Smooth muscle cell (in vitro differentiated cells): ENCODE results near the gene ATG7. TPM values are rescaled to one million over a fixed set of nuclear protein-coding genes. Genes with fewer than 3 reads are reported as not detected.

Experiments
- DNase-seq: peaks from one replicate; lab custom pipeline; 2025; ENCODE audit not compliant: unreplicated experiment; lab: John Stamatoyannopoulos, UW
- H2AFZ ChIP-seq: fragments of 200-600 bp; sonication (generic); 2 replicates; pipeline ENCODE4 v1.6.0; 2016; ENCODE audit warnings: antibody characterized with exemption, low read depth, mild to moderate bottlenecking
- H3F3A ChIP-seq: fragments of 200-600 bp; sonication (generic); 2 replicates; pipeline ENCODE4 v1.6.0; 2017; ENCODE audit warnings: antibody characterized with exemption, low read depth
- H3K27ac ChIP-seq: fragments of 200-600 bp; sonication (generic); 2 replicates; pipeline ENCODE4 v1.5.1; 2016; ENCODE audit warnings: low read depth, mild to moderate bottlenecking
- H3K27me3 ChIP-seq: fragments of 200-600 bp; sonication (generic); 2 replicates; pipeline ENCODE4 v1.6.1; 2016; ENCODE audit warnings: low read depth, mild to moderate bottlenecking
- H3K36me3 ChIP-seq: fragments of 200-600 bp; sonication (generic); 2 replicates; pipeline ENCODE4 v1.5.1; 2016; ENCODE audit warnings: low read depth
- H3K4me1 ChIP-seq: fragments of 200-600 bp; sonication (generic); 2 replicates; pipeline ENCODE4 v1.5.1; 2016; ENCODE audit warnings: low read depth
- H3K4me2 ChIP-seq: fragments of 200-600 bp; sonication (generic); 2 replicates; pipeline ENCODE4 v1.6.0; 2016; ENCODE audit warnings: mild to moderate bottlenecking
- H3K4me3 ChIP-seq: fragments of 200-600 bp; sonication (generic); 2 replicates; pipeline ENCODE4 v1.5.1; 2016; ENCODE audit warnings: mild to moderate bottlenecking
- H3K79me2 ChIP-seq: fragments of 200-600 bp; sonication (generic); 2 replicates; pipeline ENCODE4 v1.6.0; 2016; ENCODE audit warnings: low read depth, mild to moderate bottlenecking
- H3K9ac ChIP-seq: fragments of 200-600 bp; sonication (generic); 2 replicates; pipeline ENCODE4 v1.6.0; 2016; ENCODE audit warnings: low read depth
- H3K9me3 ChIP-seq: fragments of 200-600 bp; sonication (generic); replicated peaks from 2 replicates; pipeline ENCODE4 v1.5.1; 2016; ENCODE audit warnings: low read depth
- H4K20me1 ChIP-seq: fragments of 200-600 bp; sonication (generic); 2 replicates; pipeline ENCODE4 v1.6.0; 2016; ENCODE audit warnings: low read depth
- CTCF ChIP-seq: fragments of 200-600 bp; sonication (generic); IDR thresholded peaks from 2 replicates; pipeline ENCODE4 v1.5.1; 2017; ENCODE audit warnings: borderline replicate concordance, mild to moderate bottlenecking, antibody characterized with exemption; ENCODE audit not compliant: insufficient read depth, poor library complexity, severe bottlenecking
- WGBS: methylation state at CpG from one replicate; pipeline ENCODE4 v1.1.7; 2016; ENCODE audit warnings: low lambda C conversion rate; 5-methylcytosine and 5-hydroxymethylcytosine counted together
- polyA plus RNA-seq: library from polyadenylated mRNA; unstranded; fragments of >200 nt; fragmentation: Nextera tagmentation; extraction: Ambion mirVana; gene quantifications from 2 replicates; pipeline ENCODE4 v1.2.1, GENCODE V29; 2016
- total RNA-seq: library from RNA; depleted of rRNA; stranded (reverse); fragments of >200 nt; gene quantifications from 2 replicates; pipeline ENCODE4 v1.2.3, GENCODE V29; 2014

The ATG7 gene
- total and polyA plus RNA-seq, 2 experiments from 2014 or later, result 19.4 to 40.3 TPM

DNA sequence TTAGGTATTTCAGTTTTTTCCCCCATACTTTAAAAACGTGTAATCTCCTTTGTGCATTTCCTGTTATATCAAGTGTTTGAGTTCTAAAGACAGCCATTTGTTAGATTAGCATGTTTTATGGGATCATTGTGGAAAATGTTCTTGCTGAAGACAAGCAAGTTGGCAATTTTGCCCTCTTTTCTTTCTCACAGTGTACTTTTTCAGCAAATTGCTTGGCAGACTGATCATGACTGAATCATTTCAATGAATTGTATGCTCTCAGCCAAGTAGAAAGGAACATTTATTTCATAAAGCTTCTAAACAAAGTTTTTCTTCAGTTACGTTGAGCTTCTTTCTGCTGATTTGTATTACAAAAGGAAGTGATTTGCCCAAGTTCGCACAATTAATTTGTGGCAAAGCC is 51.6 kb downstream of the ATG7 start:
- Histone ChIP-seq H3K27me3 (no peaks in the 10 kb centered on the region), H3K4me3 (no peak overlapping the region), H2AFZ (no peak overlapping the region), H3K79me2 (no peaks in the 10 kb centered on the region), H3K4me2 (no peak overlapping the region), H3F3A (no peaks in the 10 kb centered on the region), H3K9ac (no peak overlapping the region), H3K4me1 (no peaks in the 10 kb centered on the region), H4K20me1 (no peaks in the 10 kb centered on the region), H3K27ac (no peak overlapping the region), H3K9me3 (no peaks in the 10 kb centered on the region), H3K36me3 (peaks cover 1% of the 10 kb centered on the region)
- TF ChIP-seq CTCF, result no peak
- 79% methylated on average over 3 of the region's 3 CpGs for WGBS
- no peak for DNase-seq

DNA sequence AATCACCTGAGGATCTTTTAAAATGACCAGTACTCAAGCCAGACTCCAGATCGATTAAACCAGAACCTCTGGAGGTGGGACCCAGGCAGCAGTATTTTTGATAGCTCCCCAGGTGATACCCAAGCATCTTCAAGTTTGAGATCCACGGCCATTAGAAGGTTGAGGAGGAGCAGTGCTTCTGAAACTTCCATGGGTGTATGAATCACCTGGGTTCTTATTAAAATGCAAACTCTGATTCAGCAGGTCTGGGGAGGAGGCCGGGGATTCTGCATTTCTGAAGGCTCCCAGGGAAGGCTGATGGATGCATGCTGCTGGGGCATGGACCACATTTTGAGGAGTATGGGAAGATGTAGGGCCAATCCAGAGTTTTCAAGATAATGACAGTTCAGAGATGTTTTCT is 55.4 kb downstream of the ATG7 start:
- WGBS, result 94% methylated on average over 3 of the region's 3 CpGs

GRCh38 chr3:11328196-11328945 is 56.2 kb downstream of the ATG7 start:
- Histone ChIP-seq H3K27ac (no peak overlapping the region), H3K4me2 (no peak overlapping the region), H3K4me3 (no peak overlapping the region), H3K4me1 (no peaks in the 10 kb centered on the region), H3K79me2 (no peaks in the 10 kb centered on the region), H2AFZ (no peak overlapping the region), H3K36me3 (no peaks in the 10 kb centered on the region), H4K20me1 (no peaks in the 10 kb centered on the region), H3K9me3 (no peaks in the 10 kb centered on the region), H3K27me3 (no peaks in the 10 kb centered on the region), H3K9ac (no peak overlapping the region), H3F3A (peaks cover 4% of the 10 kb centered on the region)
- DNase-seq, result no peak
- 97% methylated on average over 10 of the region's 10 CpGs for WGBS
- no peak for TF ChIP-seq CTCF

More for the DNA sequence above, 55.4 kb downstream of the ATG7 start:
- H3K36me3 ChIP-seq, result no peaks in the 10 kb centered on the region
- H4K20me1 ChIP-seq, result no peaks in the 10 kb centered on the region
- no peak overlapping the region for H2AFZ ChIP-seq
- no peak for DNase-seq
- TF ChIP-seq CTCF, result no peak
- no peaks in the 10 kb centered on the region for H3K79me2 ChIP-seq
- no peak overlapping the region for H3K9ac ChIP-seq
- no peaks in the 10 kb centered on the region for H3K4me1 ChIP-seq
- H3K4me3 ChIP-seq, result no peak overlapping the region
- no peak overlapping the region for H3K4me2 ChIP-seq
- no peaks in the 10 kb centered on the region for H3K27me3 ChIP-seq
- no peak overlapping the region for H3K27ac ChIP-seq
- H3F3A ChIP-seq, result peaks cover 4% of the 10 kb centered on the region
- no peaks in the 10 kb centered on the region for H3K9me3 ChIP-seq

GRCh38 chr3:11329777-11330176 is 57.6 kb downstream of the ATG7 start:
- TF ChIP-seq CTCF, result no peak
- no peak overlapping the region for H3K27ac ChIP-seq
- H3K36me3 ChIP-seq, result no peaks in the 10 kb centered on the region
- H3K9ac ChIP-seq, result no peak overlapping the region
- no peaks in the 10 kb centered on the region for H3K4me1 ChIP-seq
- no peaks in the 10 kb centered on the region for H4K20me1 ChIP-seq
- no peak overlapping the region for H3K4me3 ChIP-seq
- H3K27me3 ChIP-seq, result no peaks in the 10 kb centered on the region
- no peak overlapping the region for H2AFZ ChIP-seq
- H3F3A ChIP-seq, result peaks cover 4% of the 10 kb centered on the region
- H3K4me2 ChIP-seq, result no peak overlapping the region
- no peaks in the 10 kb centered on the region for H3K79me2 ChIP-seq
- no peaks in the 10 kb centered on the region for H3K9me3 ChIP-seq
- 95% methylated on average over 2 of the region's 2 CpGs for WGBS
- no peak for DNase-seq
